B cell (primary cell): ENCODE results near the gene CASTOR1. TPM values are rescaled to one million over a fixed set of nuclear protein-coding genes. Genes with fewer than 3 reads are reported as not detected.

Source experiments
- ATAC-seq: fragments of 200-7000 bp; cut with Tn5 transposase; one replicate; pipeline ENCODE4 v1.10.0; 2021; ENCODE audit warnings: low read depth, mild to moderate bottlenecking, moderate number of reproducible peaks, moderate library complexity
- CTCF ChIA-PET: fragments of 350-600 bp; sonication (Branson Sonifier 250); formaldehyde crosslinking; loops from one replicate; lab custom pipeline; 2021; ENCODE audit warnings: antibody characterized with exemption, inconsistent platforms; lab: Charles Lee
- POLR2A ChIA-PET: fragments of 350-600 bp; sonication (Branson Sonifier 250); formaldehyde crosslinking; loops from one replicate; lab custom pipeline; 2021; ENCODE audit warnings: antibody characterized with exemption; lab: Charles Lee
- DNase-seq: peaks from one replicate; pipeline ENCODE4 v3.0.0; 2013
- H2AFZ ChIP-seq: 2 replicates; pipeline ENCODE4 v1.6.1; 2012; ENCODE audit warnings: mild to moderate bottlenecking, low read depth, low read length; ENCODE audit not compliant: insufficient read depth, poor library complexity, severe bottlenecking
- H3K27ac ChIP-seq, 2 donors: 1 replicate in 1 of 2; 2 replicates in 1 of 2; pipeline ENCODE4 v1.5.1; 2012 to 2013; ENCODE audit warnings: low read length in 2 of 2, mild to moderate bottlenecking in 2 of 2, moderate library complexity in 1 of 2
- H3K27me3 ChIP-seq, 4 experiments: fragments of 200-600 bp in 1 of 4; sonication (generic) in 1 of 4; replicated peaks in 1 of 4; 1 replicate in 2 of 4; 2 replicates in 2 of 4; pipeline versions ENCODE4 v1.6.1 to v1.7.0; 2013 to 2016; ENCODE audit warnings: low read length in 3 of 4, mild to moderate bottlenecking in 2 of 4, mixed read lengths in 1 of 4, moderate library complexity in 1 of 4; ENCODE audit not compliant: insufficient read depth in 4 of 4, control insufficient read depth in 3 of 4; ENCODE audit errors: control extremely low read depth in 1 of 4
- H3K36me3 ChIP-seq, 2 experiments: replicated peaks in 1 of 2; 1 replicate in 1 of 2; 2 replicates in 1 of 2; pipeline versions ENCODE4 v1.6.1 to v1.7.1; 2013; ENCODE audit warnings: low read length in 1 of 2; ENCODE audit not compliant: insufficient read depth in 2 of 2, control insufficient read depth in 1 of 2; ENCODE audit errors: control extremely low read depth in 1 of 2, extremely low read depth in 1 of 2
- H3K4me1 ChIP-seq, 2 donors: fragments of 200-600 bp in 1 of 2; sonication (generic) in 1 of 2; 1 replicate in 1 of 2; 2 replicates in 1 of 2; pipeline versions ENCODE4 v1.5.1 to v1.6.1; 2013 to 2017; ENCODE audit warnings: low read length in 2 of 2; ENCODE audit not compliant: control insufficient read depth in 2 of 2, insufficient read depth in 2 of 2
- H3K4me2 ChIP-seq: replicated peaks from 2 replicates; pipeline ENCODE3; 2012; ENCODE audit warnings: mild to moderate bottlenecking, low read depth, low read length; ENCODE audit not compliant: poor library complexity, severe bottlenecking
- H3K4me3 ChIP-seq, 5 experiments: fragments of 200-600 bp in 1 of 5; sonication (generic) in 1 of 5; 1 replicate in 3 of 5; 2 replicates in 2 of 5; pipeline versions ENCODE4 v1.5.1 to v1.7.0; 2011 to 2016; ENCODE audit warnings: low read length in 4 of 5, mild to moderate bottlenecking in 4 of 5, low read depth in 2 of 5, control low read depth in 1 of 5, moderate library complexity in 1 of 5; ENCODE audit not compliant: insufficient read depth in 1 of 5; ENCODE audit errors: control extremely low read depth in 1 of 5, extremely low read depth in 1 of 5
- H3K79me2 ChIP-seq: fragments of 200-600 bp; sonication (generic); one replicate; pipeline ENCODE4 v1.6.0; 2016; ENCODE audit warnings: low read length; ENCODE audit not compliant: control insufficient read depth, insufficient read depth
- H3K9ac ChIP-seq: fragments of 200-600 bp; sonication (generic); 2 replicates; pipeline ENCODE4 v1.6.1; 2017; ENCODE audit warnings: mild to moderate bottlenecking, low read length, moderate library complexity
- H3K9me3 ChIP-seq, 3 donors: one replicate each; pipeline versions ENCODE4 v1.6.1 to v1.7.1; 2013; ENCODE audit warnings: low read length in 2 of 3; ENCODE audit not compliant: control insufficient read depth in 2 of 3, insufficient read depth in 1 of 3; ENCODE audit errors: control extremely low read depth in 1 of 3
- H4K20me1 ChIP-seq: 2 replicates; pipeline ENCODE4 v1.6.0; 2012; ENCODE audit warnings: mild to moderate bottlenecking, low read length; ENCODE audit not compliant: insufficient read depth, control insufficient read depth, poor library complexity, severe bottlenecking
- H3K27ac Mint-ChIP-seq: one replicate; pipeline ENCODE4 v1.8.0; 2021; ENCODE audit warnings: mixed read lengths
- H3K27me3 Mint-ChIP-seq: one replicate; pipeline ENCODE4 v1.8.0; 2021; ENCODE audit warnings: mixed read lengths
- H3K4me1 Mint-ChIP-seq: one replicate; pipeline ENCODE4 v1.8.0; 2021; ENCODE audit warnings: mixed read lengths
- H3K4me3 Mint-ChIP-seq: one replicate; pipeline ENCODE4 v1.8.0; 2021; ENCODE audit warnings: mixed read lengths
- H3K9me3 Mint-ChIP-seq: one replicate; pipeline ENCODE4 v1.8.0; 2022; ENCODE audit warnings: mixed read lengths; ENCODE audit not compliant: insufficient read depth
- CTCF ChIP-seq: fragments of 200-600 bp; IDR thresholded peaks from one replicate; pipeline ENCODE4 v1.8.0; 2022; ENCODE audit warnings: antibody characterized with exemption, mild to moderate bottlenecking
- EZH2 ChIP-seq: IDR thresholded peaks from 2 replicates; pipeline ENCODE4 v1.6.1; 2012; ENCODE audit warnings: borderline replicate concordance, low read depth, mild to moderate bottlenecking, moderate library complexity, low read length; ENCODE audit not compliant: insufficient read depth, poor library complexity, severe bottlenecking
- WGBS: methylation state at CpG from one replicate; pipeline ENCODE4 v1.1.5; 2013; ENCODE audit warnings: missing lambda C conversion rate; ENCODE audit not compliant: insufficient coverage; 5-methylcytosine and 5-hydroxymethylcytosine counted together
- intact Hi-C: fragments of 100-400 bp; cut with micrococcal nuclease; formaldehyde crosslinking; loops from one replicate; pipeline ENCODE4 v1.10.0; 2022
- polyA plus RNA-seq: library from polyadenylated mRNA; depleted of rRNA; stranded (reverse); fragments of >200 nt; gene quantifications from 2 replicates; pipeline ENCODE4 v1.2.3, GENCODE V29; 2012
- total RNA-seq, 2 donors: library from RNA; stranded (reverse); fragments of 120-200 nt in 1 of 2; gene quantifications; 1 replicate in 1 of 2; 2 replicates in 1 of 2; pipeline versions ENCODE4 v1.2.3 to v1.2.4, GENCODE V29; 2013 to 2022

The CASTOR1 gene
- total and polyA plus RNA-seq, 2 donors (not counting 1 experiment from before 2014, with no cell fraction given): 16.3 to 18.4 TPM

GRCh38 chr22:30273711-30274436 is 15.4 kb downstream of the CASTOR1 start:
- Histone ChIP-seq H3K27me3 (peaks cover 0 to 19% (median 1%) of the 10 kb centered on the region in 4 experiments), H3K4me2 (no peak overlapping the region), H3K9me3 (no peaks in the 10 kb centered on the region), H3K4me1 (peaks cover 3 to 8% of the 10 kb centered on the region in 2 donors), H4K20me1 (no peaks in the 10 kb centered on the region), H3K4me3 (no peak overlapping the region), H3K36me3 (peaks cover 1 to 2% of the 10 kb centered on the region in 2 experiments), H3K79me2 (no peaks in the 10 kb centered on the region), H3K27ac (no peak overlapping the region), H3K9ac (no peak overlapping the region), H2AFZ (no peak overlapping the region)
- ChIA-PET CTCF (interaction anchor here (0.7 kb wide), 1 partner anchor 14 kb away, joined by 3 read pairs; no protein-coding TSS in a partner anchor), POLR2A (no interaction called here)
- Mint-ChIP-seq H3K27me3 (peaks cover 28% of the 10 kb centered on the region), H3K9me3 (no peaks in the 10 kb centered on the region), H3K4me1 (peaks cover 9% of the 10 kb centered on the region), H3K4me3 (no peak overlapping the region), H3K27ac (no peak overlapping the region)
- WGBS: 76% methylated on average over 9 of the region's 10 CpGs
- DNase-seq (no peak), ATAC-seq (no peak)
- TF ChIP-seq CTCF (no peak), EZH2 (no peak)
- intact Hi-C loops: no loop called here
